ENCODE results near the gene NFU1.

DNA sequence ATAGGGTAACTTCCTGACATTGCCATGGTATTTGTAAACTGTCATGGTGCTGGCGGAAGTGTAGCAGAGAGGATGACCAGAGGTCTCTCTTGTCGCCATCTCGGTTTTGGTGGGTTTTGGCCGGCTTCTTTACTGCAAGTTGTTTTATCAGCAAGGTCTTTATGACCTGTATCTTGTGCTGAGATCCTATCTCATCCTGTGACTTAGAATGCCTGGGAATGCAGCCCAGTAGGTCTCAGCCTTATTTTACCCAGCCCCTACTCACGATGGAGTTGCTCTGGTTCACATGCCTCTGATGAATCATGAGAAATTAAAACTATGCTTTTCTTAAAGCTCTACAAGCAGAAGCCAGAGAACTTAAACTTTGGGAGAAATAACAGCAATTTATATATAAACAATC lies 12.7 kb upstream of the NFU1 start:
- TF ChIP-seq, protein P1, sequence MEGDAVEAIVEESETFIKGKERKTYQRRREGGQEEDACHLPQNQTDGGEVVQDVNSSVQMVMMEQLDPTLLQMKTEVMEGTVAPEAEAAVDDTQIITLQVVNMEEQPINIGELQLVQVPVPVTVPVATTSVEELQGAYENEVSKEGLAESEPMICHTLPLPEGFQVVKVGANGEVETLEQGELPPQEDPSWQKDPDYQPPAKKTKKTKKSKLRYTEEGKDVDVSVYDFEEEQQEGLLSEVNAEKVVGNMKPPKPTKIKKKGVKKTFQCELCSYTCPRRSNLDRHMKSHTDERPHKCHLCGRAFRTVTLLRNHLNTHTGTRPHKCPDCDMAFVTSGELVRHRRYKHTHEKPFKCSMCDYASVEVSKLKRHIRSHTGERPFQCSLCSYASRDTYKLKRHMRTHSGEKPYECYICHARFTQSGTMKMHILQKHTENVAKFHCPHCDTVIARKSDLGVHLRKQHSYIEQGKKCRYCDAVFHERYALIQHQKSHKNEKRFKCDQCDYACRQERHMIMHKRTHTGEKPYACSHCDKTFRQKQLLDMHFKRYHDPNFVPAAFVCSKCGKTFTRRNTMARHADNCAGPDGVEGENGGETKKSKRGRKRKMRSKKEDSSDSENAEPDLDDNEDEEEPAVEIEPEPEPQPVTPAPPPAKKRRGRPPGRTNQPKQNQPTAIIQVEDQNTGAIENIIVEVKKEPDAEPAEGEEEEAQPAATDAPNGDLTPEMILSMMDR (IDR thresholded peaks at IDR 0.05), result no peak
- TF ChIP-seq POLR2A (IDR thresholded peaks at IDR 0.05), result no peak
